Lower lobe of right lung (tissue), 2 donors: ENCODE results near the gene CHMP2B. TPM values are rescaled to one million over a fixed set of nuclear protein-coding genes. Genes with fewer than 3 reads are reported as not detected.

Source experiments
- ATAC-seq, 2 donors: fragments of 200-7000 bp; cut with Tn5 transposase; one replicate each; pipeline ENCODE4 v1.9.1; 2020 to 2022; ENCODE audit warnings: mild to moderate bottlenecking in 2 of 2, moderate library complexity in 2 of 2
- DNase-seq: peaks from one replicate; pipeline ENCODE4 v3.0.0-alpha.2; 2020
- H3K27ac ChIP-seq: fragments of 200-600 bp; one replicate; pipeline ENCODE4 v1.8.0; 2022
- H3K27me3 ChIP-seq: fragments of 200-600 bp; one replicate; pipeline ENCODE4 v1.8.0; 2022; ENCODE audit warnings: low read depth
- H3K36me3 ChIP-seq: fragments of 200-600 bp; one replicate; pipeline ENCODE4 v1.8.0; 2022; ENCODE audit warnings: mild to moderate bottlenecking
- H3K4me1 ChIP-seq: fragments of 200-600 bp; one replicate; pipeline ENCODE4 v1.8.0; 2022
- H3K4me3 ChIP-seq: fragments of 200-600 bp; one replicate; pipeline ENCODE4 v1.8.0; 2022; ENCODE audit warnings: mild to moderate bottlenecking
- H3K9me3 ChIP-seq: fragments of 200-600 bp; one replicate; pipeline ENCODE4 v1.8.0; 2022
- CTCF ChIP-seq: fragments of 200-600 bp; IDR thresholded peaks from one replicate; pipeline ENCODE4 v1.8.0; 2022; ENCODE audit warnings: antibody characterized with exemption, mild to moderate bottlenecking
- intact Hi-C: fragments of 100-400 bp; cut with DNase I; formaldehyde crosslinking; loops from one replicate; pipeline ENCODE4 v1.11.0; 2022
- total RNA-seq: library from RNA; stranded (reverse); fragmentation: NEBNext Ultra II Directional; extraction: Animal tissue kit (Norgen Biotek cat#: 25700); gene quantifications from one replicate; pipeline ENCODE4 v1.2.1, GENCODE V29; 2021
- donor health status: DM: no; HTN: yes; CAD: no; lungs with severe emphysema.

The CHMP2B gene
- total RNA-seq, 1 donor from 2014 or later = 41.4 TPM

GRCh38 chr3:87268646-87269211, 41.6 kb downstream of the CHMP2B start:
- Histone ChIP-seq H3K9me3 (no peaks in the 10 kb centered on the region), H3K4me1 (no peaks in the 10 kb centered on the region), H3K4me3 (no peak overlapping the region), H3K27me3 (no peaks in the 10 kb centered on the region), H3K36me3 (no peaks in the 10 kb centered on the region), H3K27ac (no peak overlapping the region)
- intact Hi-C loops = no loop called here
- ATAC-seq = no peak
- DNase-seq = no peak
- TF ChIP-seq CTCF = no peak

GRCh38 chr3:87269723-87270122, 42.6 kb downstream of the CHMP2B start:
- H3K27ac ChIP-seq = no peak overlapping the region
- no peaks in the 10 kb centered on the region for H3K36me3 ChIP-seq
- H3K9me3 ChIP-seq = no peaks in the 10 kb centered on the region
- H3K4me3 ChIP-seq = no peak overlapping the region
- ATAC-seq = no peak
- H3K27me3 ChIP-seq = no peaks in the 10 kb centered on the region
- TF ChIP-seq CTCF = no peak
- H3K4me1 ChIP-seq = no peaks in the 10 kb centered on the region
- no peak for DNase-seq
- intact Hi-C loops = no loop called here

GRCh38 chr3:87270908-87271700, 44.0 kb downstream of the CHMP2B start:
- ATAC-seq (no peak), DNase-seq (no peak)
- Histone ChIP-seq H3K36me3 (no peaks in the 10 kb centered on the region), H3K4me1 (no peaks in the 10 kb centered on the region), H3K27ac (no peak overlapping the region), H3K4me3 (no peak overlapping the region), H3K27me3 (no peaks in the 10 kb centered on the region), H3K9me3 (no peaks in the 10 kb centered on the region)
- TF ChIP-seq CTCF = no peak
- intact Hi-C loops = no loop called here

GRCh38 chr3:87272718-87273341, 45.7 kb downstream of the CHMP2B start:
- TF ChIP-seq CTCF = no peak
- Histone ChIP-seq H3K9me3 (no peaks in the 10 kb centered on the region), H3K4me3 (no peak overlapping the region), H3K4me1 (no peaks in the 10 kb centered on the region), H3K27ac (no peak overlapping the region), H3K36me3 (no peaks in the 10 kb centered on the region), H3K27me3 (no peaks in the 10 kb centered on the region)
- intact Hi-C loops = no loop called here
- DNase-seq = no peak
- ATAC-seq = no peak

GRCh38 chr3:87276484-87276883, 49.4 kb downstream of the CHMP2B start, which contains the start of gene POU1F1:
TSS of gene POU1F1 (minus strand) at chr3:87276584. CDS start at chr3:87276462, 122 bp downstream.
- Histone ChIP-seq H3K27ac (no peak within 1 kb of the TSS), H3K36me3 (no peaks in the 10 kb centered on the region), H3K27me3 (no peaks in the 10 kb centered on the region), H3K4me3 (no peak within 1 kb of the TSS), H3K9me3 (no peaks in the 10 kb centered on the region), H3K4me1 (no peaks in the 10 kb centered on the region)
- intact Hi-C loops = no loop called here
- ATAC-seq (no peak), DNase-seq (no peak)
- no peak for TF ChIP-seq CTCF
